Uterus (tissue), 4 donors: ENCODE results near the gene TPO. TPM values are rescaled to one million over a fixed set of nuclear protein-coding genes. Genes with fewer than 3 reads are reported as not detected.

Experiments
- DNase-seq, 2 donors: peaks; one replicate each; pipeline ENCODE4 v3.0.0-alpha.2; 2019 to 2020
- H3K27ac ChIP-seq, 2 donors: fragments of 200-600 bp; sonication (generic); 1 replicate in 1 of 2; 2 replicates in 1 of 2; pipeline ENCODE4 v1.5.1; 2016 to 2018
- H3K27me3 ChIP-seq, 2 donors: fragments of 200-600 bp; sonication (generic); one replicate each; pipeline ENCODE4 v1.5.1; 2018 to 2019; ENCODE audit warnings: control low read depth in 1 of 2
- H3K36me3 ChIP-seq, 2 donors: fragments of 200-600 bp; sonication (generic); one replicate each; pipeline ENCODE4 v1.5.1; 2019; ENCODE audit warnings: control low read depth in 1 of 2
- H3K4me1 ChIP-seq, 2 donors: fragments of 200-600 bp; sonication (generic); one replicate each; pipeline ENCODE4 v1.5.1; 2018 to 2019; ENCODE audit warnings: control low read depth in 1 of 2
- H3K4me3 ChIP-seq, 2 donors: fragments of 200-600 bp; sonication (generic); 1 replicate in 1 of 2; 2 replicates in 1 of 2; pipeline ENCODE4 v1.5.1; 2018 to 2019; ENCODE audit warnings: mild to moderate bottlenecking in 1 of 2
- H3K9me3 ChIP-seq, 2 donors: fragments of 200-600 bp; sonication (generic); one replicate each; pipeline ENCODE4 v1.5.1; 2019; ENCODE audit warnings: control low read depth in 1 of 2
- CTCF ChIP-seq, 4 experiments: fragments of 200-600 bp in 2 of 4; fragments of 450-650 bp in 2 of 4; sonication (generic) in 2 of 4; IDR thresholded peaks; one replicate each; pipeline ENCODE4 v1.5.1; 2016 to 2019; ENCODE audit warnings: antibody characterized with exemption in 4 of 4, mild to moderate bottlenecking in 2 of 4, moderate library complexity in 1 of 4
- POLR2A ChIP-seq, 2 donors: fragments of 450-650 bp; IDR thresholded peaks; one replicate each; pipeline ENCODE4 v1.6.1; 2016; ENCODE audit warnings: antibody characterized with exemption in 2 of 2, mild to moderate bottlenecking in 1 of 2, moderate library complexity in 1 of 2
- intact Hi-C: fragments of 100-400 bp; cut with DNase I; formaldehyde crosslinking; loops from one replicate; pipeline ENCODE4 v1.15.1; 2023; ENCODE audit warnings: low total_unique reads
- total RNA-seq, 4 donors: library from RNA; depleted of rRNA in 3 of 4; stranded (reverse); fragments of >200 nt in 3 of 4; gene quantifications; one replicate each; pipeline versions ENCODE4 v1.1.0 to v1.2.4, GENCODE V29; 2014 to 2023
- donor health status: DM: yes; HTN: yes; CAD: no.

The TPO gene
- total RNA-seq, 4 donors from 2014 or later: 4.4 TPM; not detected in 3

GRCh38 chr2:1451422-1451821 is 38.2 kb downstream of the TPO start:
- no peak overlapping the region for H3K27ac ChIP-seq
- no peaks in the 10 kb centered on the region for H3K9me3 ChIP-seq
- intact Hi-C loops: no loop called here
- no peaks in the 10 kb centered on the region for H3K27me3 ChIP-seq
- no peaks in the 10 kb centered on the region for H3K4me1 ChIP-seq
- no peak overlapping the region for H3K4me3 ChIP-seq
- no peak for DNase-seq
- TF ChIP-seq POLR2A (IDR thresholded peaks at IDR 0.05) (no peak), CTCF (IDR thresholded peaks at IDR 0.05) (no peak)
- no peaks in the 10 kb centered on the region for H3K36me3 ChIP-seq

- no peaks in the 10 kb centered on the region for H3K4me1 ChIP-seq
- no peak for DNase-seq
- H3K27me3 ChIP-seq: no peaks in the 10 kb centered on the region
- intact Hi-C loops: no loop called here
- H3K27ac ChIP-seq: no peak overlapping the region
- no peak overlapping the region for H3K4me3 ChIP-seq
- H3K36me3 ChIP-seq: no peaks in the 10 kb centered on the region
- H3K9me3 ChIP-seq: no peaks in the 10 kb centered on the region
- no peak for TF ChIP-seq CTCF (IDR thresholded peaks at IDR 0.05)
- no peak for TF ChIP-seq POLR2A (IDR thresholded peaks at IDR 0.05)
These were observed 40.3 kb downstream of the TPO start for GRCh38 chr2:1453561-1453960.

GRCh38 chr2:1454346-1454745 is 41.1 kb downstream of the TPO start:
- TF ChIP-seq POLR2A (IDR thresholded peaks at IDR 0.05): no peak
- TF ChIP-seq CTCF (IDR thresholded peaks at IDR 0.05): no peak
- no peak overlapping the region for H3K4me3 ChIP-seq
- H3K27ac ChIP-seq: no peak overlapping the region
- no peaks in the 10 kb centered on the region for H3K4me1 ChIP-seq
- DNase-seq: no peak
- intact Hi-C loops: no loop called here
- no peaks in the 10 kb centered on the region for H3K9me3 ChIP-seq
- no peaks in the 10 kb centered on the region for H3K27me3 ChIP-seq
- H3K36me3 ChIP-seq: no peaks in the 10 kb centered on the region

- H3K4me1 ChIP-seq: no peaks in the 10 kb centered on the region
- H3K27ac ChIP-seq: no peak overlapping the region
- TF ChIP-seq POLR2A (IDR thresholded peaks at IDR 0.05): no peak
- no peak for TF ChIP-seq CTCF (IDR thresholded peaks at IDR 0.05)
- no peaks in the 10 kb centered on the region for H3K36me3 ChIP-seq
- H3K9me3 ChIP-seq: no peaks in the 10 kb centered on the region
- intact Hi-C loops: no loop called here
- no peak for DNase-seq
- no peak overlapping the region for H3K4me3 ChIP-seq
- H3K27me3 ChIP-seq: no peaks in the 10 kb centered on the region
These were observed 42.2 kb downstream of the TPO start for GRCh38 chr2:1455466-1455865.

GRCh38 chr2:1458432-1458831 is 45.2 kb downstream of the TPO start:
- no peaks in the 10 kb centered on the region for H3K27me3 ChIP-seq
- no peaks in the 10 kb centered on the region for H3K4me1 ChIP-seq
- no peak for DNase-seq
- no peak overlapping the region for H3K4me3 ChIP-seq
- H3K27ac ChIP-seq: no peak overlapping the region
- no peaks in the 10 kb centered on the region for H3K36me3 ChIP-seq
- intact Hi-C loops: no loop called here
- no peaks in the 10 kb centered on the region for H3K9me3 ChIP-seq
- TF ChIP-seq POLR2A (IDR thresholded peaks at IDR 0.05): no peak
- no peak for TF ChIP-seq CTCF (IDR thresholded peaks at IDR 0.05)
